RPMI7951 (cell line): ENCODE data around the gene KY. TPM values are rescaled to one million over a fixed set of nuclear protein-coding genes. Genes with fewer than 3 reads are reported as not detected.

Source experiments
- DNase-seq: peaks from one replicate; pipeline ENCODE4 v3.0.0-alpha.2; 2012; ENCODE audit warnings: low read depth
- total RNA-seq: library from RNA; depleted of rRNA; stranded (reverse); fragments of >200 nt; shearing (Covaris generic); gene quantifications from 2 replicates; pipeline ENCODE4 v1.2.3, GENCODE V29; 2014; rRNA removed

Gene KY, protein sequence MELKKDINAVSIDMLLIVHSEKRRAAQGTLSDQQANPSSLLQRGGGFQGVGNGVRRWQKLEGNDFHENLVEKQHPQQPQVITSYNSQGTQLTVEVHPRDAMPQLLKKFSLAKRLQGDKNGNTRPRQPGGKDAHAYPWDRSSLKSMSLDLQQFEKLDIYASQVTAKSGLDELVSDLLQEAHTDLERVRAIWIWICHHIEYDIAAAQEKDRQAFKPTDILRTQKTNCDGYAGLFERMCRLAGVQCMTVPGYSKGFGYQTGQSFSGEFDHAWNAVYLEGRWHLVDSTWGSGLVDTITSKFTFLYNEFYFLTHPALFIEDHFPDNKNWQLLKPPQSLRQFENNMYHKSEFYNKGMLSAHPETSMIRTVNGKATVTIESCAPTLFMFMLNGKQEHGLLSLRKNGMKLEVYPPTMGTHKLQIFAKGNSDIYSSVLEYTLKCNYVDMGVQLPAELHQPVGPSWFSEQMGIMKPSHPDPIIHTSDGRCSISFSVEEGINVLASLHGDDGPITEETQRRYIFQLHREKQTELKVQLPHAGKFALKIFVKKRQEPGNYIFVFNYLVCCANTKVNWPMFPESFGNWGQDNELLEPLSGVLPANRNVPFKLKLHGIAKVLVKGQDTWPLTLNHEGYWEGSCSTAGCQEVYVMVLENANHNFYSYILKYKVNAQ
- total RNA-seq = not detected in 2 replicates

DNA sequence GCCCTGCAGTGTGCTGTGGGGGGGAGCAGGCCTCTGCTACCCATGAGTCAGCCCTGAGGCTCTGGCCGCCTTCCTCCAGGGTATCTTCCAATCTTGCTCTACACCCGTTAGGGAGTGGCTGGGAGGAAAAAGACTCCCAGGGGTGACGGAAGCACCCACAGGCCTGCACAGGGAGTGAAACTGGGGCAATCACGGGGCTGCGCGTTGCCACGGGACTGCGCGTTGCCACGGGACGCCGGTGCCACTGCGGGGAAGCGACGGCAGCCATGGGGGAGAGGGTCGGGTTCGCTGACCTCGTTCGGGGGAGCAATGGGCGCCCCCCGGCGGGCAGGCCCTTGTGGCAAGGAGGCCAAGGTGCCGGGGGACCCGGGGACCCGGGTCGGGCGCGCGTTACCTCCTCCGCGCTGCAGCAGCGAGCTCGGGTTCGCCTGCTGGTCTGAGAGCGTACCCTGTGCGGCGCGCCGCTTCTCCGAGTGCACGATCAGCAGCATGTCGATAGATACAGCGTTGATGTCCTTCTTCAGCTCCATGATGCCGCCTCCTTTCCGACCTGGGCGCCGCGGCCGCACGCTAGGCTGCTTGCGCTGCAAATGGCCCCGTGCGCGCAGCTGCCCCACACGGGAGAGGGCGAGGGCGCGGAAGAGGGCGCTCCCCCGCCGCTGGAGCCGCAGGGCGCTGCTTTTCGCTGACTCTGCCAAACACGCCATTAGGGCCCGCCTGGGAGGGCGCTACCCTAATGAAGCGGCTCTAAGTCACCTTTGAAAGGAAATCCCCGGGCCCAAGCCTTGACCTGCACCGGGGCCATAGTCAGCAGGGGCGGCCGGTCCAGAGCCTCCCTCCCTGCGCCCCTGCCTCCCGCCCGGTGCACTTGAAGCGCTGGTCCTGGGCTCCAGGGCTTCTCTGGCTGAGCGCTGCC is at the start of gene KY:
TSS of gene KY (minus strand) at position 592 of the 916 bp plus-strand sequence. CDS start at position 530, 62 bp downstream.
- peak; percentile 31 for DNase-seq

DNA sequence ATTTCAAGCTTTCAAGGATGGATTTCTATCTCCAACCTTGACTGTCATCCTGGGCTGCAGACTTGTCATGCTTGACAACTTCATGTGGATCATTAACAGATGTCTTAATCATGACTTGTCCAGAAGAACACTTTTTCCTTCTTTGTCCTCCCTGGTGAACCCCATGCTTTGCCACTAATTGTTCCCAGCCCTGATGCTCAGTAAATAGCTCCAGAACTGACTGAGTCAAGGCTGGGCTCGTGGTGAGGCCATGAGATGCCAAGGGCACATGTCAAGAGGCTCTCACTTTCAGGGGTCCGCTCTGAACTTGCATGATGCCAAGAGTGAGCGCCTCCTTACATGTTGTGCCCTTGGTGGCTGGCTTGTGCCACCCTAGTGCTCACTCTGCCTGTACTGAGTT is 48.9 kb upstream of the KY start:
- no peak for DNase-seq

DNA sequence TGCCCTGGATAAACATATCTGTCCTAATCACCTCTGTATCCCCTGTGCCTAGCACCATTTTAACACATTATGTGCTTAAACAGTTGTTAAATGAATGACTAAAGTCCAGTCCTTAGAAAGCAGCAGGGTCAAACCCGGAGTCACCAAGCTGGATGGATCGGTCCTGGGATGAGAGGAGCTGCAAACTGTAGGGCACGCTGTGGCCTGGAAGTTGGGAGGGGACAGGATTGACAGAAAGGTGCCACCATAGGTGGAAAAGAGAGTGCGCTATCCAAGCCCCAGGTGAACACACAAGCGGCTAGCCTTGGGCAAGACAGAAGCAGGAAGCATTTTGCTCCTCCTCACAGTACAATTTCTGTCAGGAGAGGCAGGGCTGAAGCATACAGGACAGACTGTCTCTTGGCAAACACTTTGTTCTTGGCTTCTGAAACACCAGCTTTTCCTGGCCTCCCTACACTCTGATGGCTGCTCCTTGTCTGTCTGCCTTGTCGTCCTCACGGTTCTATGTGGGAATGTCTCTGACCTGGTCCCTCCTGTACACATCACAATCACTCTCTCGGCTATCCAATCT is 48.4 kb upstream of the KY start:
- DNase-seq = no peak

DNA sequence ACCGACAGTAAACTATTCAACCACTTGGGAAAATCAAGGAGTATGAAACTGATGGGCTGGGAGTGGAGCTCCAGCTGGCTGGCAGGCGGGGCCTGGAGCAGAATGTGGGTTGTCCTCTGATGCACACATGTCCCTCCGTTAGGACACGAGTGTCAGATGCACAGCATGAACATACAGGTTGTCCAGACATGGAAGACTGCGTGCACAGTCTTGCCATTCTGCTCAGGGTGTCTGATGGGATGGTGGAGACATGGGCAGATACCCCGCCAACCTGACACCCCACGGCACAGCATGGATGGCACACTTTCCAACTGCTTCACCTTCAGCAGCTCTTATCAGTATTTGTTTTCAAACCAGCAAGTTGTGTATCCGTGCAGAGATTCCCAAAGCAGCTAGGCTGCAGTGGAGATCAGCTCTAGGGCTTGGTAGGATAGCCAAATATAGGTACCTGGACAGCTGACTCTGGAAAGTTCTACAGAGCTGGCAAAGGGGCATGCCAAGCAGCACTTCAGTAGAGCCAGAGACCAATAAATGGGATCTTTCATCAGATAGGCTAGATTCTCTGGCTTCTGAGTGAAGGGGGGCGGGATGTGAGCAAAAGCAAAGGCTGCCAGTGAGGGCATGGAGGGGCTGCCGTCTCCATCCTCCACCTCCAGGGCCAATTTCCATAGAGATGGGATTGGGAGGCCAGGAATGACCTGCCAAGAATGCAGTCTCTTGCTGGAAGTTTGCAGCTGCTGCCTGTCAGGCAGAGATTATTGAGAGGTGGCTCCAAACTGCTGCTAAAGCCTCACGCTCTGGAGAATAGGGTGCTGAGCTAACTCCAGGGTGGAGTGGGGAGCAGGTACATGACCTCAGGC is 47.2 kb upstream of the KY start:
- DNase-seq = no peak

DNA sequence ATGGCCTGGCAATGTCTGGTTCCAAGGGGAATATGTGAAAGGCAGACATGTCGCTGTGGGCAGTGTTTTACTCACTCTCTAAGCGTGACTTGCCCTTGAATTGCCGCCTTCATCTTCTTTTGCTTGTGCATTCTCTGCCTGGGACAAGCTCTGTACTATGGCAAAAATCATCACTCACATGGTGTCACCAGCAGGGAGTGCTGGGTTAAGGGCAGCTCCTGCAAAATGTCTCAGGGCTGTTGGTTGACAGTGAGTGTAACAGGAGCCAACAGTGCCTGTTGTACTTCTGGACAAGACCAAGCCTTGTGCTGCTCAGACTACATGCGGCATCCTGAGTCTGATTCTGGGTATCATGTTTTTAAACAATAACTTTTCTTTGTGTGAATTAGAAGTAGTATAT is 45.3 kb upstream of the KY start:
- no peak for DNase-seq

DNA sequence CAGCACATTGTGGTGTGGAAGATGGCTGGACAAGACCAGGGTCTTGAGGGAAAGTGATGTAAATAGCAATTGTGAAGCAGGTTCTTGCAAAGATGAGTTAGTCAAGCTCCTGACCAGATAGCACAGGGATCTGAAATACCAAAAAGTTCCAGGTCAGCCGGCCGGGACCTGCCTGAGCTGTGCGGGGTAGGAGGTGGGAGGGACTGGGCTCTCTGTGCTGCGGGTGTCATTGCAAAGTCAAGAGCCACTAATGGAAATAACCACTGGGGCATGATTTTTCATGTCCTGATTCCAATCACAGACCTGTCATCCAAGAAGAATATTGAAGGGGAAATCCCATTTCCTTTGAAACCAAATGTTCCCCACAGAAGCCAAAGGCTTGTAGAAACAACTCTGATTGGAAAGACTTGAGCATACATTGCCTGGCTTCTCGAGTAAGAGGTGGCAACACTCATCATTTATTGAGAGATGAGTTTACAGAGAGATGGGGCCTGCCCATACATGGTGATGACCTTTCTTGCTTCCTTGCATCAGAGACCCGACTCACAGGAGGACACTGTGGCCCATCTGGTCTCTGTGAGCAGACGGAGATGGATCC is 44.2 kb upstream of the KY start:
- no peak for DNase-seq

DNA sequence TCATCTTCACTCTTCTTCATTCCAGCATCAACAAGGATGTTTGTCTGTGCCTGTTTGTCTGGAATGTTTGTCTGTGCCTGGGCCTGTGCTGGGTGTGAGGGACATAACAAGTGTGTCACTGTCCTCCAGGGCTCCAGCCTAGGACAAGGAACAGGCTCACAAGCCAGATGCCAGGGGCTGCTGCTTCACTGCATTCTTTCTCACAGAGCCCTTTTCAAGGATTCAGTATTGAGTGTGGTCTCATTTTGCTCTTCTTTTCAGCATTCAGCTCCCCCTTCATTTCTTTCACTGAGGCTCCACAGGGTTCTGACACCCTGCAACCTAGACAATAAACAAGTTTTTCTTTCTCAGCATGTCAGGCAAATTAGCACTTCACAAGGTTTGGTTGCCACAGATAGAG is 43.6 kb upstream of the KY start:
- no peak for DNase-seq

DNA sequence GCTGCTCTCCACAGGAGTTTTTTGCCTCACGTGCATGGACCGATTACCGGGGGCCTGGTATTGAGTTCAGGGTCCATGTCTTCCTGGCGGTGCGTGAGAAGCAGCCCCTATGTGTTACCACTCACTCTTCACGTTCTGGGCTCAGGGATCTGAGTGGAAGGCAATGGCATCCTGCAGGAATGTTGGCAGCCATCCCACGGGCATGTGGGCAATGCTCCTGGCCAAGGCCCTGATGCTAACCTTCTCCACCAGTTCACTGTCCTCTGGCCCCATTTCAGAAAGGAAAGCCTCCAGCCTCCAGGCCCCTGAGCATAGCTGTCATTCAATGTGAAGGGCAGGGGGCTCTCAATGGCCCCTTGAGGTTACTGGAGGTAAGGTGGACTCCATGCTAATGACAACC is 43.0 kb upstream of the KY start:
- no peak for DNase-seq

DNA sequence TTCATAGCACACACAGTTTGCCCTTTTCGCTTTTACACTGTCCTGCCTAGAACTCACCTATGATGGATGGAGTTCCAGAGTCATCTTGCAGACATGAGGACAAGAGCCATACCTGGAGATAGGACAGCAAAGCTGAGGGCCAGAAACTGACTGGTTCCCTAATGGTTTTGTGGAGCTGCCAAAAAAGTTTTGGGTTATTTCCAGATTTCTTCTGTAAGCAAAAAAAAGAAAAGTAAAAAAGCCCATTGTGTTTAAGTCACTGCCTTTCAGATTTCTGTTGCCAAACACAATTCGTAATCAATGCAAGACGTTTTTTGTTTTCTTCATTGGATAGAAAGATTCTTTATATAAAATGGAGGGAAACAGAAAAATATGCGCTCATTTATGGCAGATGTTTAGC is 42.4 kb upstream of the KY start:
- DNase-seq = no peak

DNA sequence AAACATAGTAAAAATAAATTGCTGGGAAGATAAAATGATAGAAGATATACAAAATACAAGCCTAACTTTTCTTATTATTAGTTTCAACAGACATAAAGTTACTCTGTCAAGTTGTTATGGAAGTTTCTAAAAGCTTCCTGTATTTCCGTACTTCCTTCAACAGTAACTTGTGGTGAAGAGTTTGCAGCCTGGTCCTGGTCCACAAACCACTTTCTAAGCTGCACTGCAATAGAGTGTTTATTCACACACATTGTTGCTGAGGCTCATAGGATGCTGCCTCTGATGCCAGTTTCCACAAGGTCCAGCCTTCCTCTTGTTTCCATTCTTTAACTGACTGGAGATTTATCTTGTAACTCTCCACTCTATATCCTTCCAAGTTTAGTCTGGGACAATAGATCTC is 39.4 kb upstream of the KY start:
- no peak for DNase-seq

DNA sequence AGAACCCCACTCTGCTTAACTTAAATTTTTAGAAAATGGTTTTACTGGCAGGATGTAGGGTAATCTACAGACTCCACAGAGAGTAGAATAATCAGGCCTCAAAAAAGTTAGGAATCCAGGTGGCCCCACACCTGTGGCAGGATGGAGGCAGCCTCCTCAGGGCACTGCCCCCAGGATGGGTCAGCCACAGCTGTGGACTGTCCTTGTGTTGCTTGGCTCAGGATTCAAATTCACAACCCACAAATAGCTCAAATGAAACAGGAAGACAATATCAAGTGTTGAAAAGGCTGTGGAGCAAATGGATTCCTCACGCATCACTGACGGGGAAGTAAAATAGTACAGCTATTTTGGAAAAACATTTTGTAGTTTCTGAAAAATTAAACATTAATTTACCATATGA is 36.8 kb upstream of the KY start:
- no peak for DNase-seq

DNA sequence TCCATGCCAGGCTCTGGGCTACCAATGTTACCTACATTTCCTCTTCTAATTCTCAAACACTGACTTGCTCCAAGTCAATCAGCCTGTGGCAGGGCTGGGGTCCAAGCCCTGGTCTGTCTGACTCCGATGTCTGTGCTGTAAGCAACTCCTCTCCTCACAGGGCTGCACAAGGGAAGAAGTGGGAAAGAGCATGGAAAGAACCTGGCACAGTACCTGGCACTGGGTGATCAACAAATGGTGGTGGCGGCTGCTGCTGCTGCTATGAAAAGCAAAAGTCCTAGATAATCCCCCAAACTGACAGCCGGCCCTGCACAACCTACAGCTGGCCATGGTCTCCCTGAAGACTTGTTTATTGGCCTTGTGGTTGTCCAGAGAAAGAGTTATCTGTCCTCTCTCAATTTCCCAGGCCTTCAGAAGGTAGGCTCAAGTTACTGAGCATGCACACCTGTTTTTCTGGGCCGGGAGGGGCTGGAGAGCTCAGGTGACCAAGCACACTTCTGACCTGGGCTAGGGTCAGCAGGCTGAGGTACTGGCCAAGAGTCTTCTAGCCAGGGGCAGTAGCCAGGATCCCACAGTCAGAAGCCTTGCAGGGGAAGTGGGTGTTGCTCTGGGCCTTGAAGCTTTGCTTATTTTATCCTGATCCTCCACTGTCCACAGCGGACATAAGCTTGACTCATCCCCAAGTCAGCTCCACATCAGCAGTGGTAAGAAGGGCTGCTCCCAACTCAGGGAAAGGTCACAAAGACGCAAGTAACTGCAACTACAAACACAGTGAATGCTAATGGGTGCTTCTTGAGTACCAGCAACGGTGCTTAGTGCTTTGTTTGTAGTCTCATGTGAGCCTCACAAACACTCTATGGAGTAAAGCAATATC is 35.3 kb upstream of the KY start:
- peak; percentile 49 for DNase-seq

DNA sequence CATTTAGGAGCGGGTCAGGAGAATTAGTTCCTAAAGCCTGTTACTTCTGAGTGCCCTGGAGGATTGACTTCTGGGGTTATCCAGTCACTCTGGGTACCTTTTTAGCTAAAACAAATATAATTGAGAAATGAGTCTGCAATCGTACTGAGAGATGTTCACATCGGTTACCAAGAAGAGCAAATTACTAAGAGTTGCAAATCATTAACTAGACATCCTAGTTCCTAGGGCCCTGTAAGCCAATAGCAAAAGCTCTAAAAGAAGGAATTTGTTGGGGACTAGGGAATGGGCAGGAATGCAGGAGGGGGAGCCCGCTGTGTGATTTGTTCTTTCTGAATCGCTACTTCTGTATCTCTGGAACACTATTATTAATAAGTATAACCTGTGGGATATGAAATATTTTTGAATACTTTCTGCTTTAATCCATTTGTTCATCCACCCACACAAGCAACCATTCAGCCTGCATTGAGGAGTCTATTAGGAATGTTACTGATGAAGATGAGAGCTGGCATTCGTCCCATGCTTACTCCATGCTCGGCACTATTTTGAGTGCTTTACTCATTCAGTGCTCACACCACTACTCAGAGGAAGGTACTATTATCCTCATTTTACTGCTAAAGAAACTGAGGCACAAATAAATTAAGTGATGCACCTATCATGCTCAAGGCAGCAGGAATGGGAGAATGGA is 31.5 kb upstream of the KY start:
- no peak for DNase-seq

DNA sequence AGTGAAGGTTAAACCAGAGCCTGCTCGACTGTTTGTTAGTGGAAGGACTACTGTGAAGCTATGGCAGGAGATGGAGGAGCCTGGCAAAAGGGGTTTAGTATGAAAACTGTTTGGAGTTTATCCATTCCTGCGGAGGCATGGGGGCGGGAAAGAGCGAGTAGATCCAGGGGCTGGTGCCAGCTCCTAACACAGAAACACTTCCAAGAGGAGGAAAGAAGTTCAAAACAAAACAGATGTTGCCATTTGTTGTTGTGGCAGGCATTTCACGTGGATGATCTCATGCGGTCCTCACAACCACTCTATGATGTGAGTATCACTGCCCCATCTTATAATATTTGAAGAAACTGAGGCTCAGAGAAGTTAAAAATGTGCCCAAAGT is 30.7 kb upstream of the KY start:
- DNase-seq = no peak

DNA sequence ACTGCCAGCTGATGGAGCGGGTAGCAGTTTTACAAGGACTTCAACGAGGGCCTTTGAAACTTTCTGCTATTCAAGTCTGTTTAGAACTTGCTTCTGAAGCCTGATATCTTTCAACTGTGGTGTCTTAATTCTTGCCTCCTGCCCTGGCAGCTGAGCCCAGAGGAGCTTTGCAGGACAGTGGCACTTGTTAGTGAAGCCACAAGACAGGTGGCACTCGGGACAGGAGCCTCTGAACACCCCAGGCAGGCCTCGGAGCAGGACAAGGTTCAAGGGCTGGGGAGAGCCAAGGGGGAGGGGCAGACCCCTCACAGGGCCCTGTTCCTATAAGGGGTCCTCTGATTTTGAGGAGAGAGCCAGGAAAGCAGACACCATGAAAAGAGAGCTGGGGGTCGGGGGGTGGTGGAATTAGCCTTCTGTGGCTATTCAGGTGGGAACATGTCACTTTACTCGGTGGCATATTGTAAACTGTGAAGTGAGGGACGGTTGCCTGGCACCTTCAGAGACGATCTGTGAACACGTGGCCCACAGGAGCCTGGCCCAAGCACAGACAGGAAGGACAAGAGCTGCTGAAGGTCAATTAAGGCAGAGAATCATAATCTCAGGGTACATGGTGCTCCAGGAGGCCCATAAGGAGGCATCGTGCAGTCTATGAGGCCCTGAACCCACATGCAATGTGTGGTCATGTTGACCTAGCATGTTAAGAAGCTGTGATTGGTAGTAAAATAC is 30.1 kb upstream of the KY start:
- DNase-seq = no peak

DNA sequence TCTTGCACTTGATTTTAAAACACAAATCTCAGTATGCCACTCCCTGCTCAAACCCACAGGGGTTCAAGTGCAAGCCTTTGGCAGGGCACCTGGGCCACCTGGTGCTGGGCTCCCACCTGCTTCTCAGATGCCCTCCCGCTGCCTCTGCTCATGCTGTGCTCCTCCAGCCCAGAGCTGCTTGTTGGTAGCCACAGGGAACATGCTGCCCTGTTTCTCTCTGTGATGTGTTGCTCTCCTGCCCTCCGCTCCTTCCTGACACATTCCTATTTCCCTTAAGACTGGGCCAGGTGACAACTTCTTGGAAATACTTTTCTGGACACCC is 27.1 kb upstream of the KY start:
- DNase-seq = no peak

DNA sequence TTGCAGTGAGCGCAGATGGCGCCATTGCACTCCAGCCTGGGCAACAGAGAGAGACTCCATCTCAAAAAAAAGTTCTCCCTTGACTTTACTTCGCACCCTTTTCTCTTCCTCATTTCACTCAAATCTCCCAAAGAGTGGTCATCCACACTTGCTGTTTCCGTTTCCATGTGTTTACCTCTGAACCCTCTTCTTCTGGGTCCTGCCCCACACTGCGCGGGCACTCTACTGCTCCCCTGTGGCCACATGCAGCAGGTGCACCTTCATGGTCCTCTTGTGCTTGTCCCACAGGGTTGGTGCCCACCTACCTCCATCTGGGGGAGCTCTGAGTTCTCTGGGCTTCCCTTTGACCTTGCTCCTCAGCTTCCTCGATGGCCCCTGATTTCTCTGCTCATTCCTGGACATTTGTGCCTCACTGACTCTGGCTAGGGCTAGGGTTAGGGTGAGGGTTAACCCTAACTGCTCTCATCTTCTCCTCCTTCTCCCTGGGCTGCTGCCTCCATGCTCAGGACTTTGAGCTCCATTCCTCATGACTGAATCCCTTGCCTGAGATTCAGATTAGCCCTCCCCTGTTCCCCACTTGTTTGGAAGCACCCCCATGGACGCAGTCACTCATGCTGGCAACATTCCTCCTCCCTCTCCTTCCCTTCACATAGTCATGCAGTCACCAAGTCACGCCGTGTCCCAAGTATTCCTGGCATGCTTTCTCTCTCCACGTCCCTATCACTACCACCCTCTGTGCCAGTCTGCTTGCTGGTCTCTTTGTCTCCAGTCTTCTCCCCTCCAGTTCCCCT is 26.6 kb upstream of the KY start:
- no peak for DNase-seq
